ENCODE data around the gene CLCNKB.
A peak's percentile ranks its signal among the peaks of the same experiment; 100 is the strongest.
"Not testable (repeated sequence)": the region's sequence is repeated elsewhere in the genome, so short reads cannot be mapped to it uniquely, and the experiment has no call there.

CLCNKB gene

DNA sequence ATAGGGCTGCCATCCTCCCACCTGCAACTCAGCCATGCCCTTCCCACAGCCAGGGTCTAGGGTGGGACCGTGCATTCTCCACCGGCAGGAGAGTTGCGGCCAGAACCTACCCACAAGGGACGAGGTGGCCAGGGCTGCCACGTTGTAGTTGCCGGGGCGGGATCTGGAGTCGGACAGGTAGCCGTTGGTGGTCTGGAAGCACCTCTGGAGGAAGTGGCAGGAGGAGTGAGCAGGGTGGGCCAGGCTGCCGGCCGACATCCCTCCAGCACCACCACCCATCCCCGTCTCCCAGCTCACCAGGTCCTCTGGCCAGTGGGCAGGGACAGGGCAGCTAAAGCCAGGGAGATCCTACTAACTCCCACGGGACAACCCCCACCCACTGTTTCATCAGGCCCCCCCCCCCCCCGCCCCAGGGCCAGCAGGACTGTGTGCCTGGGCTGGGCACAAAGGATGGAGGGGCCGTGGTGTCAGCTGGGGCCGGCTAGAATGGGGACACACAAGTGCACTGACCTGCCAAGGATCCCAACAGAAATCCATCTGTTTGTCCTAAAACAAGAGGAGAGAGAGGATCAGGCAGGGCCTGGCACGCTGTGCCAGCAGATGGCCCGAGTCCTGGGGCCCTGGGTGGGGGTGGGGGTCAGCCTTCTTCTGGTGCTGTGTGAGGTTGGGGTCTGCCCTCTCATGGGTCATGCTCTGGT is 18.6 kb downstream of the CLCNKB start:
- DNase-seq: not testable (repeated sequence)

DNA sequence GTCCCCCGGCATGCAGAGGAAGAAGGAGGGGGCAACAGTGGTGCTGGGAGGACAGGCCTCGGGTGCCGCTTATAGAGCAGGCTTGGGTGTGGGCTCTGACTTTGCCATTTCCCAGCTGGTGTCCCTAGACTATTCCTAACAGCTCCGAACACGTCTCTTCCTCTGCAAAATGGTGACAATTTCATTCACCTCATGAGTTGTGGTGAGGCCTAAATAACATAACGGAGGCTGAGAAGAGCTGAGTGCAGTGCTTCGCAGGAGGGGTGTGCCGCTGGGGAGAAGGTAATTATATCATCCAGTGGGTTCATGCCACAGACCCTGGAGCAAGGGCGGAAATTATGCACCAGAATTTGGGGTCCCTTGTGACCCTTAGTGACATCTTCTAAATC is 19.1 kb downstream of the CLCNKB start:
- DNase-seq: not testable (repeated sequence)

DNA sequence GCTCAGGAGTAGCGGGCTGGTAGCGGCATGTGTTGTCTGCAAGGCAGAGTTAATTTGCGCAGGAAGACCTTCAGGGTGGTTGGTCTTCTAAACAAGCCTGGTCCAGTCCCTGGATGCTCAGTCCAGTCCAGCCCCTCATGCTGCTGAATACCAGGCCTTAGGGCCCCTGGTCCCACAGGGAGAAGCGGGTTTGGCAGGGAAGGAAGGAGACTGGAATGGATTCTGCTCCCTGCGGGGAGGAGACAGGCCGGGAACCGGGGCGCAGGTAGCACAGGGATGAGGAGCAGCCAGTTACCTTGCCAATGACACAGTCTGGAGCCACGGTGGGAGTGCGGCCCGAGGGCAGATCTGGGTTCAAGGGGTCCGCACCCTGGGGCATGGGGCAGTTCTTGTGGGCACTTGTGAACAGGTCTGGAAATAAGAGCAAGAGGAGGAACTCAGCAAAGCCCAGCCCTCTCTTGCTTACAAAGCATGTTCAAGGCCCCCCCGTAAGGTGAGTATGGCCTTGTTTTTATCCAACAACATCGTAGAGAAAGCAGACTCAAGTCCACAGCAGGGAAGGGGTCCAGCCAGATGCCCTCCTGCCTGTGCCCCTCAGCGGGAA is 19.7 kb downstream of the CLCNKB start:
- no peak for DNase-seq

DNA sequence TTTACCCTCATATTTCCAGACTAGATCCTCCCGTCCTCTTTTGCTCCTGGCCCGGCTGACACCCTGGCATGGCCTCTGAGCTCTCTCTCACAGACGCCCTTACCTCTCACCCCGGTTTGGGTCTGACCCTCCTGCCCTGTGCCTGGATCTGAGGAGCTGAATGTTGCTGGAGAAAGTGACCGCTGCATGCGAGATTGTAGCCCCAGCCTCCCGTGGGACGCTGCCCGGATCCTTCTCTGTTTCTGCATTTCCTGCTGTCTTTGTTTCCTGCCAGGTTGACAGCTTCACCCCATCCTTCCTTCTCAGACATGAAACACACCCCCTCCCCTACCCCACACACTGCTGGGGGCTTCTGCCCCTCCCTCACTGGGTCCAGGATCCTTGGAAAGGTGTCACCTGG is 20.3 kb downstream of the CLCNKB start:
- DNase-seq: no peak

DNA sequence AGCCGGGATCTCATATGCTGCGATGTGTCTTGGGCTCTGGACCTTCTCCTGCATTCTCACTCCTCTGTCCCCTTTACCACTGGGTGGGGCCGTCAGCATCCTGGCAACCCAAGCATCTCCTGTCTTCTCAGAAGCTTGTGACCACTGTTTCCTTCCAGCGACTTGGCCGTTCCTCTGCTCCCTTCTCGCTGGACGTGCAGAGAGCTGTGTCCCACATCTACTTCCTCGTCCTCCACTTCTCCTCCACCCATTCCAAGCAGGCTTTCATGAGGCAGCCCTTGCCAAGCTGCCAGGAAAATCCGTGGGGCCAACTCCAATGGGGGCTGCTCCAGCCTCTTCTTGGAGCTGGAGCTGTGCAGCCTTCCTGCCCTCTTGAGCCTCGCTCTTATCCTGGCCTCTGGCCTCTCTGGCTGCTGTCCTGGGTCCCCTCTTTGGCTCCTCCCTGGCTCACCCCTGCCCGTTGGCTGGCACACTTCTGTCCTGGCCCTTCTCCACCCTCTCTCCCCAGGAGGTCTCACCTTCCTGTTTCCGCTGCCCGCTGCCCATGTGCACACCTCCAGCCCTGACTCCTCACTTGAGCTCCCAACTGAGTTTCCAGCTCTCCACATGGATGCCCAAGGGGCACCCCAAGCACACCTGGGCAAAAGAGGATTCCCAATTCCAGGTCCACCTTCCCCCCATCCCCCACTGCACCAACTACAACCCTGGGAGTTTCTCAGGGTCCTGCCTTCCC is 21.1 kb downstream of the CLCNKB start:
- DNase-seq: no peak

DNA sequence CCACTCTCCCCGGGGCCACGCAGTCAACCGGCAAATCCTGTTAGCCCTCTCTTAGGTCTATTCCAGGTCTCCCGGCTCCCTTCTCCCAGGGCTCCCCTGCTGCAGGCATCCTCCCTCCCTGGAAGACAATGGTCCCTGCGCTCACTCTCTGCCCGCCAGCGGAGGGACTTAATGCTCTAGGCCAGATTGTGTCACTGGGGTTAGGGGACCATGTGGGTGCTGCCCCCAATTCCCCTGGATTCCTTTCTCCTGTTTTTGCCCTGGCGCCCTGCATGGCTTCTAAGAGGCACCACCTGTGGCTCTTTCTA is 21.6 kb downstream of the CLCNKB start:
- no peak for DNase-seq

DNA sequence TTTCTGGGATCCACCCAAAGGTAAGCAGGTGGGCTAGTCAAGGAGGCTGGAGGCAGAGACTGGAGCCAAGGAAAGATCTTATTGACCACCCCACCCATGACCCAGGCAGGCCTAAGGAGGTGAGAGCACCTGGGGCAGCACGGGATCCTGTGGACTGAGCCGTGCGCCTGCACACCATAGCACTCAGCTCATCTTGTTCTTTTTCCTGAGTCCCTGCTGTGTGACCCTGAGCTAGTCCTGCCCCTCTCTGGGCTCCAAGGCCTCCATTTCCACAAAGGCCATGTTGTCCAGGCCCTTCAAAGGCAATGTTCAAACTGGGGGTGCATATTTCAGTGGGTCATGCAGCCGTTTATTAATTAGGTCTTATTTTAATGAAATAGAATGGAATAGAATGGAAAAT is 22.7 kb downstream of the CLCNKB start:
- no peak for DNase-seq

DNA sequence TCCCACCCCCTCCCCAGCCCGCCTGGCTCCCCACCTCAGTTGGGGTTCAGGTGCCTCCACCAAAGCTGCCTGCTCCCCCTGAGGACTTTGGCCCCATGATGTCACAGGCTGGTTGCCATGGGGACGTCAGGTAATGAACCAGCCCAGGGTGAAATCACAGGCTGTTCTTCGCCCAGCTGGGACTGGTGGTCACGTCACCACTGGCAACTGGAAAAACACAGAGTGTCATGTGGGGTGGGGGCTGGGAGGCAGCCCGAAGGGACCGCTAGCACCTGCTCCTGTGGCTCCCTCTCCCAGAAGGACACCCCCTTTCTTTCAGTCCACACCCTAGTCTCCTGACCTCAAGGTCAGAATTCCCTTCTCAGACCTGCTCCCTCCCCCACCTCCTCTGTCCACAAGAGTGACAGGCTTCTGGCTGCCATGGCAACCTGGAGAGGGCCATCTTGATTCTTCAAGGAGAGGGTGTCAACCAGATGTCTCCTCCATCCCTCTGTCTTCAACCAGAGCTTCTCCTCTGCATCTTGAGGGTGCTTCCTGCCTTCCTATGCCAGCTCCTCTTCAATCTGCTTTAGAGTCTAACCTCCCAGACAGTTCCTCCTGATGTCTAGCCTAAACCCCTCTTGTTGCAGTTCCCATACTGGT is 23.7 kb downstream of the CLCNKB start:
- DNase-seq: no peak

DNA sequence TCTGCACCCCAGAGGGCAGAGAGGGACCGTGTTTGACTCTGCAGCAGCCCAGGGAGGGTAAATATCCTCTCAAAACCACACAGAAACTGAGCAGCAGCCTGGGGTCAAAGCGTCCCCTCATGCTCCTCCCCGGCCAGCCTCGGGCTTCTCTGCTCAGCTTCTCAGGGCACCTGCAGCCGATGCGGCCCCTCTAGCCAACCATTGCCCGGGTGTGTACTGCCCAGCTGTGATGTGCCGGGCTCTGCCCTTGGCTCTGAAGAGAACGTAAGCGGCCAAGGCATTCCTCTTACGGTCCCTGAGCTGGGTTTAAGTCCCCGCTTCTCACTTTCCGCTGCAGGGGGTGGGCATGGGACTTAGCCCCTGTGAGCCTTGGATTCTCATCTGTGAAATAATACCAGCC is 24.4 kb downstream of the CLCNKB start:
- no peak for DNase-seq

DNA sequence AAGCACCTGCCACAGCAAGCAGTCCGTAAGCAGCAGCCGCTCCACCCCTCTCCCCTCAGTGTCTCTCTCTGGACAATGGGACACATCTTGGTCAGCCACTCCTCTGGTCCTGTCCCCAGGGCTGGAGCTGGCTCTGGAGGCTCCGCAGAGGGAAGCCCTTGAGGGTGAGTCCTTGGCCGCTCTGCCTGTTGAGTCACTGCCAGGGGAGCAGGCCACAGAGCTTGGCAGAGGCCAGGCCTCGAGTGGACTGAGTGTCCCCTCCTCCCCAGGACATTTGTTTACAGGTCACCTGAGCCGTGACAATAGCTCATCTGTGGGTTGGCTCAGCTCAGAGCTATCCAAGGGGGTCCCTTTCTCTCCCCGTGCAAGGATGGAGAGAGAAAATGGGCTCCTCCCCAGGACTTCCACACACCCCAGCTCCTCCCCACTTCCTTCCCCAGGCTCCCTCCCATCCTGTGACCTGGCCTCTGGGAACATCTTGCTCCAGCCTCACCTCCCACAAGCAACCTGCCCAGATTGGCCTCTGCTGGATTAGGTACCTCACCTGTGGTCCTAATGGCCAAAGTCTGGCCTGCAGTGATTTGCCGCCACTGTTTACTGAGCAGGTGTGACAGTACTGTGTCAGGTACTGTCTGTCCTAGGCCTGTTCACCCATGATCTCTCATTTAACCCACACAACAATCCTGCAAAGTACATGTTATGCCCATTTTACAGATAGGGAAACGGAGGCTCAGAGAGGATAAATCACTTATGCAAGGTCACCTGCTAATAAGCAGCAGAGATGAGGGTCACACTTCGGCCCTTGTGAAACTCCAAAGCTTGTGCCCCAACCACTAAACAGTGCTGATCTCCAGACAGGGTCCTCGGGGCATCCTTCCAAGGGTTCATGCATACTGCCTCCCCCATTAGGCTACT is 25.0 kb downstream of the CLCNKB start:
- DNase-seq: no peak

DNA sequence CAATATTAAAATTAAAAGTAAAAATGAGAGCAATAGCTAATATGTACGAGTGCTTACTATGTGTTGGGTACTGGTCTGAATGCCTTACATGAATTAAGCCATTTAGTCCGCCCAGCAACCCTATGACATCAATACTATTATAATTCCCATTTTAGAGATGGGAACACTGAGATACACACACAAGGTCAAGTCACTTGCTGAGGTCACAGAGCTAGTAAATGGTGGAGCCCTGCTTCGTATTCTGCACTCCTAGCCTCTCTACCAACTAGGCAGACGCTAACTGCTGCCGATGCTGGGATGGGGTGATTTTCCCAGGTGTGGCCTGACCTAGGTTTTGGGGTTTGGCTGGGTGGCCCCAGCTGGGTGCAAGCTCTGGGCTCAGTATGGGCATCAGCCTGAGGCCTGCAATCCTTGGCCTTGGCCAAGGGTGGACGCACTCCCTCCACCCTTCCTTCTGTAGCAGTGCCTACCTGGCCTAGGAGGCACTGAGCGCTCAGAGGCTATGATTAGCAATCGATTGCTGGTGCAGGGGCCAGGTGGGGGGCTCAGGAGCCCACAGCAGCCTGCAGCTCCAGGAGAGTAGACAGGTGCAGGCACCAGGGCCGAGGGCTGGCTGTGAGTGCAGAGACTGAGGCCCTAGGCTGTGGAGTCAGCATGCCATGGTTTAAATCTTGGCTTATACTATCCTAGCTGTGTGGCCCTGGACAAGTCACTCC is 27.2 kb downstream of the CLCNKB start:
- no peak for DNase-seq

DNA sequence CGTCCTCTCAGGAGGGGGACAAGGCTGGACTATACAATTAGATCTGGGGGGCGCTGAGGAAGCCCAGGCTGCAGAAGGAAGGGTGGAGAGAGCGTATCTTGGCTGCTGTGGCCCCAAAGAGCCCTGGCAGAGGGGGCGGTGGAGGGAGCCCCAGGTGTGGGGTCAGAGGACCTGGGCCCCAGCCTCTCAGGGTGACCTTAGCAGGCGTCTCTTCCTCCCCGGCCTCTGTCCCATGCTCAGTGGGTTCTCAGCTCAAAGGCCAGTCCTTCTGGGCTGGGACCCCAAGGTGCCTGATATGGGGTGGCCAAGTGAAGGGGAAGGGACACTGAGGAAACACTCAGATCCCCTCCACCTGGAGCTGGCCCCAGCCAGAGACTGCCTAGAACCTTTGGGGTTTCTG is 28.0 kb downstream of the CLCNKB start:
- no peak for DNase-seq

DNA sequence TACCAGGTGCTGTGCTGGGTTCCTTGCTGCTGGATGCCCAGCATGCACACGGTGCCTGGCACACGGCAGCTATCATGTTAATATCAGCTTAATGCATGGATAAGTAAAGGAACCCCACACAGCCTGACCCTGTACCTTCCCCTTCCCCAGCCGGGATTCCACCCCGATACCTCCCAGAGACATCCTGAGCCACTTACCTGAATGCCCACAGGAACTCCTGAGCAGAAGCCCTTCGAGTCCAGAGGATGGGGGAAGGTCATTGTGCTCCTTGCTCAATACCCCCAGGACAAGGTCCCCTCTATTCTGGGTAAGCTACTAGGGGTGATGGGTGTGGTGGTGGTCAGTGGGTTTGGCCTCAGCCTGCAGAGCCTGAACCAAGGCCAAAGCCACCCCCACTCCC is 28.5 kb downstream of the CLCNKB start:
- DNase-seq: no peak

DNA sequence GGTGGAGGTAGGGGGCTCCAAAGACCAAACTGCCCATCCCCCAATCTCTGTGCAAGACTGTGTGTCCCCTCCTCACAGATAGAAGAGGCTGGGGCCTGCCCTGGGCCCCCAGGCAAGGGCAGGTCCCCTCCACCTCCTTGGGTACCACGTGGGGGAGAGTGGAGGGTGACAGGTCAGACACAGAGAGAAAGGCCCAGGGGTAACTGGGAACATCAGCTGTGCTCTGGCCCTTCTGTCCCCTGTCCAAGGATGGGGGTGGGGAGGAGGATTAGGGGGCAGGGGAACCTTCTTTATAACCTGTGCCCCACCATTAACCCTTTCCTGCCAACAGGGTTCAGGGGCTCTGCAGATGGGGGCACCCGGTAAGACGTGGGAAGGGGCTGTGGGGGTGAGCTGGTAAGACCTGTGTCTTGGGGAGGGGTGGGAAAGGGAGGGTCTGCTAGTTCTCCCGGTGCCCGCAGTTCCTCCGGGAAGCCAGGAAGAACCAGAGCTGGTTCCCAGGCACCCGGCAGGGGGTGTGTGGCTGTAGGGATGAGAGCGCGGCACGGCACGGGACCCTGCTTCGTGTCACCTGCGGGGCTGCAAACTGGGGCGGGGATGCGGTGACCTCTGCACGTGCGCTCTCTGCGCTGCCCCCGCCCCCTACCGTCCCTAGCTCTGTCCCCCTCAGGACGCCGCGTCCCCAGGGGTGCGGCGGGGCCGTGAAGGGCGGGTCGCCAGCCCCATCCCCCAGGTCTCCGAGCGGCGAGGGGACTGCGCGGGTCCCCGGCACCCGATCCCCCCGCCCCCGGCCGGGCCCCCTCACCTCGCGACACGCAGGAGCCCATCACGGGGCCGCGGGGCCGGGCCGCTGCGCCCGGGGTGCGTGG is 29.3 kb downstream of the CLCNKB start:
- DNase-seq: no peak

DNA sequence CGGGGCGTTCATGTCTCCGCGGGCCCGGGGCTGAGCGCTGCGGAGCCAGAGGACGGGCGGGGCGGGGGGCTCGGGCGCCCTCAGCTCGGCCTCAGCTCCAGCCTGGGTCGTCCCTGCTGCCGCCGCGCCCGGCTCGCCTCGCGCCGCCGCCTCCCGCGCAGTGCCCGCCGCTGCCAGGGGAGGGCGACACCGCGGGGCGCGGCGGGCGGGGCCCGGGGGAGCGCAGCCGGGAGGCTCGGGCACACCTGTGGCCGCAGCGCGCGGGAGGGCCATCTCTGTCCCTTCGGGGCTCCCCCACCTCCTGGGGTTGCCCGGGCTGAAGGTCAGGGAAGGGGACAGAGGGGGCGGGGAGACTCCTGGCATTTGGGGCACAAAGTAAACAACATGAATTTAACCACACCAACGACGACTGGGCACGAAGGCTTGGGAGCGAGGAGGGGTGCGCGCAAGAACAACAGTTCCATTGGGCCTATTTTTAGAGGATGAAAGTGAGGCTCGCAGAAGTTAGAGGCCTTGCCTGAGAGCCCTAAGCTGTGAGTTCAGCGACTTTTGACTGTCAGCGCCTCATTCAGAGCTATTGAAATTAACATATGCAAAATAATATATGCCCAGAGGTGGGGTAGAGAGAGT is 30.0 kb downstream of the CLCNKB start, which contains the start of gene FAM131C:
TSS of gene FAM131C (minus strand) at position 162 of the 630 bp plus-strand sequence. CDS start 209 bp downstream, outside the sequence.
- no peak for DNase-seq

DNA sequence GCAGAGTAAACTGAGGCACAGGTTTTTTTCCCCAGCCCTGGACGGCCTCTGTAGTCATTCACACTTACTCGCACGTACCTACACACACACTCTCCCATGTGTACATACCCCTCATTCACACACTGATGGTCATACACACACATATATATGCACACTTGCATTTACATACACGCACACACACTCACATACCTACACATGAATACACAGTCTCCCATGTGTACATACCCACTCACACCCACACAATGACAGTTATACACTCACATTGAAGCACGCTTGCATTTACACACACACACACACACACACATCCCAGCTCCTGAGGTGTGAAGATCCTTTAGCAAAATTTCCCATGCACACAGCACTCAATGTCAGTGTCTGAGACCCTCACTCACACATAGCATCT is 30.6 kb downstream of the CLCNKB start:
- no peak for DNase-seq

DNA sequence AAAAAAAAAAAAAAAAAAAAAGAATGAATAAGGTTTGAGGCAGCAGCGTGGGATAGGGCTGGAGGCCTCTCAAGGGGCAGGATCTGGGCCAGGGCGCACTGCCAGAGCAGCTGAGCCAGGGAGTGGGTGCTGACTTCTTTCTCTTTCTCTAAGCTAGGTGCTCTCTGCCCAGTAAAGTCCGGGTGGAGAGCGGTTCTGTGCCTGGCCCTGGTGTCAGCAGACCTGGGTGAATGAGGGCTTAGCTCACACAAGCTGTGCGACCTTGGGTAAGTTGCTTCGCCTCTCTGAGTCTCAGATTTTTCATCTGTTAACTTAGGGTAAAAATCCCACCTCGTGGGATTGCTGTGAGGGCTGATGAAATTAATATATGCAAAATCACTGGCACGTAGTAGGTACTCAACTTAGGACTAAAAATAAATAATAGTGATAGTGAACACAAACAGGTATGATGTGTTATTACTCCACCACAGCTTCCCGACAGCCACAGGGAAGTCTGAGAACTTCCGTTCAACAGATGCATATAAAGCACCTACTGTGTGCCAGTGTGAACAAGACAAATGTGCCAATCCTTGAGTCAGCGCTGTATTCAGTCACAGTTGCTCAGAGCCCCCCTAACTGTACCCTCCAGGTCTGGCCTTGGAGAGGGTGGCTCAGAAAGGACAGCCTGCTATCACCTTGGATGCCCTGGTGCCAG is 31.9 kb downstream of the CLCNKB start:
- DNase-seq: no peak

DNA sequence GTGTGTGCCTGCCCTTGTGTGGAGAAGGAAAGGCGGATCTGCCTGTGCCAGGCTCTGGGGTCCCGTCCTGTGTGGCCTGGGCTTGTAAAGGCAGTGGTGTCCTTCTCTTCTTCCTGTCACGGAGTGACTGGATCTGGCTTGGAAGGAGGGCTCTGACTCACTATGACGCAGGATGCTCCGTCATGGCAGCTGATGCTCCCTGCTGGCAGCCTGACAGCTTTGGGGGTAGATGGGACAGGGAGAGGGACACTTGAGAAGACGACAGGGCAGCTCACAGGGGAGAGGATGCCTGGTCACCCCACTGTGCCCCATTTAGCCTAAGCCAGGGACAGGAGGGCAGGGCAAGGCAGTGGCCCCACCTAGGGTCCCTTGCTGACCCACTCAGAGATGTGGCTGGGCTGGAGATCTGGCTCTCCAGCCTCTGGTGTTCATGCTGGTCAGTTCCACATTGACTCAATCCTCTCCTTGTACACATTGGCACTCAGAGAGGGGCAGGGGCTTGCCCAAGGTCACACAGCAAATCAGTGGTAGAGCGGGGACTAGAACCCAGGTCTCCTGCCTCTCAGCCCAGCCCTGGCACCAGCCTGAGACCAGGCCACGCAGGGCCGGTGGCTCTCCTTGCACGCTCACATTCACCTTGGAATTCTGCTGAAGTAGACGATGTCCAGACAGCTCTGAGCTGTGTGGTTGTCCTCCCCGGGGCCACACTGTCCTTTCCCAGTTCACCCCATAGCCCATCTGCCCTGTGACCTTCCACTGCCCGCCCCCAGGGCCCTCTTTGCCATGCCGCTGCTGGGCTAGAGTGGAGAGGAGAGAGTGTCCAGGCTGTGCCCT is 32.7 kb downstream of the CLCNKB start:
- peak; percentile 43 for DNase-seq

DNA sequence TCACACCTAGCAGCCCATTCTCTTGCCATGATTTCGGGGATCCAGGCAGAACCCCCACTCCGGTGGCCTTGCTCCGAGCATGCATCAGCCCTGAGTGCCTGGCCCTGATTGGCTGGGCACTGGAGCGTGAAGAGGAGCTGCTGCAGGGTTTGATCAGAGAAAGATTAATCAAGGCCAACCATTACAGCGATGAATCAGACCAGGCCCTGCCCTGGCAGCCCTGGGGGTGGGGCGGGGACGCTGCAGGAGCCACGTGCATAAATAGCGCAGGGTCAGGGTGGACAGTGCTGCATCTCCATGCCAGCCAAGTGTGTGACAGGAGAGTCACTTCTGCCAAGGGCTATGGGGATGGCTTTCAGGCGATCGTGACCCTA is 33.3 kb downstream of the CLCNKB start:
- DNase-seq: peak; percentile 37

All from GOT3 (cell line).